ENCODE measurements around the gene JPH2.
"Not testable (repeated sequence)": the region's sequence is repeated elsewhere in the genome, so short reads cannot be mapped to it uniquely, and the experiment has no call there.

The JPH2 gene

GRCh38 chr20:44135012-44135412, 52.0 kb downstream of the JPH2 start:
- no peak overlapping the region for H3K9ac ChIP-seq (ENCODE audit: low read length)
- peaks cover 14% of the 10 kb centered on the region for H3K4me1 ChIP-seq (ENCODE audit: low read length)
- H3K9me3 ChIP-seq (ENCODE audit: insufficient read depth, low read length): no peaks in the 10 kb centered on the region
- peaks cover 42% of the 10 kb centered on the region for H3K27me3 ChIP-seq (ENCODE audit: low read depth, low read length)
- H3K4me3 ChIP-seq (ENCODE audit: low read length): peak overlapping the region; percentile 34
- H3K4me2 ChIP-seq (ENCODE audit: low read length): peak overlapping the region; percentile 68
- H3K27ac ChIP-seq (ENCODE audit: low read length): no peak overlapping the region
- no peaks in the 10 kb centered on the region for H3K79me2 ChIP-seq (ENCODE audit: low read length)
- no peak overlapping the region for H2AFZ ChIP-seq (ENCODE audit: low read depth, low read length)
- H4K20me1 ChIP-seq (ENCODE audit: insufficient read depth, low read length): peaks cover 16% of the 10 kb centered on the region
- TF ChIP-seq CTCF (IDR thresholded peaks at IDR 0.05; ENCODE audit: low read depth, low read length): no peak
- no peak for TF ChIP-seq EZH2phosphoT487 (IDR thresholded peaks at IDR 0.05; ENCODE audit: low read depth)
- H3K36me3 ChIP-seq (replicated peaks; ENCODE audit: low read depth, low read length): no peaks in the 10 kb centered on the region

- no peak overlapping the region for H3K9ac ChIP-seq (ENCODE audit: low read length)
- peaks cover 14% of the 10 kb centered on the region for H3K4me1 ChIP-seq (ENCODE audit: low read length)
- no peaks in the 10 kb centered on the region for H3K36me3 ChIP-seq (replicated peaks; ENCODE audit: low read depth, low read length)
- no peak overlapping the region for H3K4me3 ChIP-seq (ENCODE audit: low read length)
- TF ChIP-seq EZH2phosphoT487 (IDR thresholded peaks at IDR 0.05; ENCODE audit: low read depth) (no peak), CTCF (IDR thresholded peaks at IDR 0.05; ENCODE audit: low read depth, low read length) (no peak)
- H3K79me2 ChIP-seq (ENCODE audit: low read length): no peaks in the 10 kb centered on the region
- no peak overlapping the region for H2AFZ ChIP-seq (ENCODE audit: low read depth, low read length)
- H3K4me2 ChIP-seq (ENCODE audit: low read length): no peak overlapping the region
- H3K27ac ChIP-seq (ENCODE audit: low read length): no peak overlapping the region
- H3K27me3 ChIP-seq (ENCODE audit: low read depth, low read length): peaks cover 40% of the 10 kb centered on the region
- no peaks in the 10 kb centered on the region for H3K9me3 ChIP-seq (ENCODE audit: insufficient read depth, low read length)
- H4K20me1 ChIP-seq (ENCODE audit: insufficient read depth, low read length): peaks cover 16% of the 10 kb centered on the region
These were observed 53.6 kb downstream of the JPH2 start for GRCh38 chr20:44133424-44133823.

DNA sequence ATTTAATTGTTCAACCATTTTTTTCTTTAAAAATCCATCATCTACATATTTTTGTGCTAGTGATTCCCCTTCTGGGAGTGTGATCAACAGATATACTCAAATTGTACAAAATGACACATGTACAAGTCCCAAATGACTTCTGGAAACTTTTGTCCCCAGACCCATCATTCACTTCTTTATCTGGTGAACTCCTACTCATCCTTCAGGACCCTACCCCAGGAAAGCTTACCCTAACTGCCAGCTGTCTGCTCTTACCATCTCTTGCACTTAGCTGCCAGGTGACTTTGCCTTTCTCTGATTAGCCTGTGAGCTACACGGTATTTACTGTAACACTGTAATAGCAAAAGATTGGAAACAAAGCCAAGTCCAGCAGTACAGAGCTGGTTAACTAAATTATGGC, 55.3 kb downstream of the JPH2 start:
- Histone ChIP-seq H2AFZ (ENCODE audit: low read depth, low read length) (no peak overlapping the region), H3K4me3 (ENCODE audit: low read length) (no peak overlapping the region), H3K4me1 (ENCODE audit: low read length) (peaks cover 14% of the 10 kb centered on the region), H3K9ac (ENCODE audit: low read length) (no peak overlapping the region), H3K36me3 (replicated peaks; ENCODE audit: low read depth, low read length) (no peaks in the 10 kb centered on the region), H3K27me3 (ENCODE audit: low read depth, low read length) (peaks cover 41% of the 10 kb centered on the region), H4K20me1 (ENCODE audit: insufficient read depth, low read length) (peaks cover 14% of the 10 kb centered on the region), H3K27ac (ENCODE audit: low read length) (no peak overlapping the region), H3K79me2 (ENCODE audit: low read length) (no peaks in the 10 kb centered on the region), H3K4me2 (ENCODE audit: low read length) (no peak overlapping the region), H3K9me3 (ENCODE audit: insufficient read depth, low read length) (no peaks in the 10 kb centered on the region)
- TF ChIP-seq EZH2phosphoT487 (IDR thresholded peaks at IDR 0.05; ENCODE audit: low read depth): no peak
- no peak for TF ChIP-seq CTCF (IDR thresholded peaks at IDR 0.05; ENCODE audit: low read depth, low read length)

GRCh38 chr20:44129911-44130718, 56.9 kb downstream of the JPH2 start:
- H3K9ac ChIP-seq (ENCODE audit: low read length): no peak overlapping the region
- TF ChIP-seq EZH2phosphoT487 (IDR thresholded peaks at IDR 0.05; ENCODE audit: low read depth) (no peak), CTCF (IDR thresholded peaks at IDR 0.05; ENCODE audit: low read depth, low read length) (no peak)
- H3K27ac ChIP-seq (ENCODE audit: low read length): no peak overlapping the region
- no peak overlapping the region for H3K4me2 ChIP-seq (ENCODE audit: low read length)
- H3K9me3 ChIP-seq (ENCODE audit: insufficient read depth, low read length): no peaks in the 10 kb centered on the region
- no peaks in the 10 kb centered on the region for H3K36me3 ChIP-seq (replicated peaks; ENCODE audit: low read depth, low read length)
- H3K79me2 ChIP-seq (ENCODE audit: low read length): no peaks in the 10 kb centered on the region
- H2AFZ ChIP-seq (ENCODE audit: low read depth, low read length): no peak overlapping the region
- no peak overlapping the region for H3K4me3 ChIP-seq (ENCODE audit: low read length)
- no peaks in the 10 kb centered on the region for H4K20me1 ChIP-seq (ENCODE audit: insufficient read depth, low read length)
- peaks cover 39% of the 10 kb centered on the region for H3K27me3 ChIP-seq (ENCODE audit: low read depth, low read length)
- peaks cover 4% of the 10 kb centered on the region for H3K4me1 ChIP-seq (ENCODE audit: low read length)

GRCh38 chr20:44129300-44129699, 57.7 kb downstream of the JPH2 start:
- peaks cover 40% of the 10 kb centered on the region for H3K27me3 ChIP-seq (ENCODE audit: low read depth, low read length)
- not testable (repeated sequence) for H3K4me3 ChIP-seq (ENCODE audit: low read length); H3K9ac ChIP-seq (ENCODE audit: low read length); H3K36me3 ChIP-seq (replicated peaks; ENCODE audit: low read depth, low read length); H3K79me2 ChIP-seq (ENCODE audit: low read length); H3K27ac ChIP-seq (ENCODE audit: low read length); H3K4me1 ChIP-seq (ENCODE audit: low read length); H3K4me2 ChIP-seq (ENCODE audit: low read length); H2AFZ ChIP-seq (ENCODE audit: low read depth, low read length); H4K20me1 ChIP-seq (ENCODE audit: insufficient read depth, low read length); H3K9me3 ChIP-seq (ENCODE audit: insufficient read depth, low read length)

Data from OCI-LY3 (cell line).